ENCODE data around the gene ZNF831.

ZNF831 gene

GRCh38 chr20:59163631-59164530, at the start of gene ZNF831:
ZNF831 (plus strand) TSS chr20:59163821; CDS start chr20:59191020, 27,199 bp downstream.
- no peak for DNase-seq (ENCODE audit: low spot score)

GRCh38 chr20:59117526-59117925, 46.1 kb upstream of the ZNF831 start:
- no peak for DNase-seq (ENCODE audit: low spot score)

GRCh38 chr20:59118855-59119254, 44.8 kb upstream of the ZNF831 start:
- DNase-seq (ENCODE audit: low spot score), result no peak

- no peak for DNase-seq (ENCODE audit: low spot score)
Observed at GRCh38 chr20:59120491-59120890, 43.1 kb upstream of the ZNF831 start.

- no peak for DNase-seq (ENCODE audit: low spot score)
Observed at GRCh38 chr20:59120919-59121318, 42.7 kb upstream of the ZNF831 start.

- no peak for DNase-seq (ENCODE audit: low spot score)
Observed at GRCh38 chr20:59121714-59122565, 41.7 kb upstream of the ZNF831 start.

GRCh38 chr20:59122566-59122919, 41.1 kb upstream of the ZNF831 start:
- DNase-seq (ENCODE audit: low spot score), result no peak

DNA sequence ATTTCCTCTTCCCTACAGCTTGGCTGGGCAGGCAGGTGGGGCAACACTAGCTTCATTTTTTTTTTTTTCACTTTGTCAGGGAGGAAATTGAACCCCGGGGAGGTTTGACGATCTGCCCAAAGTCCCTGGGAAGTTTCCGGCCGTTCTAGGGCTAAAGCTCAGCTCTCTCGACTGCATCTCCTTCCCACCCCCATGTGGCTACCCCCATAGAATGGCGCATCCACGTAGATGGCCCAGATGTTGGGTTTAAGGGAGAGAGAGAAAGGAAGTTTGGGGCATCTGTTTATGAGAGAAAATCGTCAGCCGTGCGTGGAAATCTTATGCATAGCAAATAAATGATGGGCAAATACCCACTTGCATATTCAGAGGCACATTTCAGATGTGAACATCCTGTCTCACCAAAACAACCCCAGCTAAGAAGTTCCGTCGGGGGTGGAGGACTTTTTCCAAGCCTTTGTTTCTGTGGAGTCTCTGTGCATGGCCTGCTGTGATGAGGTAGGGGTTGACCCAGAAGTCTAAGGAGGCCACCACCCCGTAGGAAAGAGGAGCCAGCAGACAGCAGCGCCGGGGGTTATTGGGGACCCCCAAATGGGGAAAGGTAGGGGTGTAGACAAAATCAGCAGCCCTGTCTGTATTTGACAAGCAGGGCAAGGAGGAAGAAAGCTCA, 40.5 kb upstream of the ZNF831 start:
- DNase-seq (ENCODE audit: low spot score), result no peak

DNA sequence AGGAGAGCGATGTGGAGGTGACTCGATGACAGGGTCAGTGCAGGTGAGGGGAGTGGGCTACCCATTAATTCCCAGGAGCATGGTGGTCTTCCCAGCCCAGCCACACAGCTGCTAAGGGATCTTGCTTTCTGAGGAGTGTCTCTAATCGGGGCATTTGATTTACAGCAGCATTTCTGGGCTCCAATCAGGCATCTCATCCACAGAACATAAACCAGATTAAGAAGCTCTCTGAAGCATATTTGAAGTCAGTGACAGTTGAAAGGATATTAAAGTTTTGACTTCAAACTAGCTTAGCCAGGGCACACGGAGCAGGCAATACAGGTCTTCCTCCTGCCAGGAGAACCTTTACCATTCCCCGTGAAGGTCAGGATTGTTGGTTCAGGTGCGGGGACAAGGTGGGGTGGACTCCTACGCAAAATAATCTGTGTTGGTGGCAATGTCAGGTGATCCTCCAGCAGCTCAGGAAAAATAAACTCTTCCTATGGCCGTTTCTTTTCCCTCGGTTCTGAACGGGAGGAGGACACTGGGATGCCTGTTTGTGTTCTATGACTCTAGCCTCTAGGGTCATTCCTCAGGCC, 39.9 kb upstream of the ZNF831 start:
- DNase-seq (ENCODE audit: low spot score), result no peak

DNA sequence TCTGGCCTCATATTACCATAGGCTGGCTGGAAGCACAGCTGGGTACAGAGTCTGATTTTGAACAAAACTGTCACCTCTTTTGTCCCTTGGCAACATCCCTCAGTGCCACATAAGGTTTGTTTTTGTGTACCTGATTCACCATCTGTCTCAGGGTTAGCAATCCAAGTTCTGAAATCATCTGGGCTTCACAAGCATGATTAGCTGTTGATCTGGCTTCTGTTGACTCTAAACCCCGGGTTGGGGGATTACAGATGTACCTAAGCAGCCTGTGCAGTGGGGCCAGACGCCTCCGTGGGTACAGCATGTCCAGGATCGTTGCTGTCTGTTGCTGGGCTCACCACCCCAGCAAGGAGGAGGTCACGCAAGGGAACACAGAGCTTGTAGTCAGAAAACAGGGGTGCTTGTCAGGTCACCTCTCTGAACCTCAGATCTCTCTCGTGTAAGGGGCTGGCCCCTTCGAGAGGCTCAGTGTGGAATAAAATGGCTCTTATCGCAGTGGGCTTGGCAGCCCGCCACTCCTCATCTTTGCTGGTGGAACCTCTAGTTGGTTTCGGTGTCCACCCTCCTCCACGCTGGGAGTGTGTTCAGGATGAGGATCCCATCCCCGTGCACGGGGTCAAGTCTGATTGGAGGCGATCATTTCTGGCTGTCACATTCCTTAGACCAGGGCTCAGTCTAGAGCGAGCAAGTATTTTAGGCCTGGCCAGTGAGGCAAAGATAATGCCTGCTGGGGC, 39.2 kb upstream of the ZNF831 start:
- no peak for DNase-seq (ENCODE audit: low spot score)

- DNase-seq (ENCODE audit: low spot score), result no peak
Observed at GRCh38 chr20:59125332-59125731, 38.3 kb upstream of the ZNF831 start.

DNA sequence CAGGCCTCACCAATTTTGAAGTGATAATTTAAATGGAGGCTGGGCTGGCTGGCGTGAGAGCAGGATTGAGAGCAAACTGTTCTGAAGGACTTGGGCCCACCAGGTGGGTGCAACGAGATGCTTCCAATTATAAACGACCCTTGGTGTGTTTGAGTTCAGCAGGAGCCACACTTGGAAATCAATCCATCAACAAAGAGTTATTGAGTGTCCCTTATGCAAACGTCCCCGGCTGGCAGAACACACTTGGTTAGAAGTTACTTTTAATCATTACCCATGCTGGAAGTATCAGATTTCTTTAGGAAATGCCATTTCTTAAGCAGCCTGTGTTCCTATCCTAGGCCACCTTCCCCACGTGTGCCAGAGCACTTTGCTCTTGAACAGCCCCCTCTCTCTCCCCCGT, 37.8 kb upstream of the ZNF831 start:
- no peak for DNase-seq (ENCODE audit: low spot score)

- no peak for DNase-seq (ENCODE audit: low spot score)
Observed at GRCh38 chr20:59127839-59128238, 35.8 kb upstream of the ZNF831 start.

GRCh38 chr20:59131551-59132285, 31.9 kb upstream of the ZNF831 start:
- no peak for DNase-seq (ENCODE audit: low spot score)

DNA sequence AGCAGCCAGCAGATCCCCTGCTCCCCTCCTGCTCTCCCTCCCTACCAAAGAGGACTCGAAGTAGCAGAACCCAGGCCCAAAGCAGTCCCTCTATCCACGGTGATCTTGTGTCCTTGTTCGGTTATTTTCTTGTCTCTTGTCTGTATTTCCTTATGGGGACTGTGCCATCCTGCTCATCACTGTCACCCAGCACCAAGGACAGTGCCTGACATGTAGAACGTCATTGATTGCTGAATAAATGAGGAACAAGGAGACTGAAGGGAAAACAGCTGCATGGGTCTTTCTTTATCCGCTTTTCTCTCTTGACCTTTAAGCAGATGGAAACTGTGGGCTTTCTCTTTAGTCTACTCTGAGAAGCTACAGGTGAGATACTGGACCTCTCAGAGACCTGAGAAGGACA, 29.4 kb upstream of the ZNF831 start:
- DNase-seq (ENCODE audit: low spot score), result no peak

DNA sequence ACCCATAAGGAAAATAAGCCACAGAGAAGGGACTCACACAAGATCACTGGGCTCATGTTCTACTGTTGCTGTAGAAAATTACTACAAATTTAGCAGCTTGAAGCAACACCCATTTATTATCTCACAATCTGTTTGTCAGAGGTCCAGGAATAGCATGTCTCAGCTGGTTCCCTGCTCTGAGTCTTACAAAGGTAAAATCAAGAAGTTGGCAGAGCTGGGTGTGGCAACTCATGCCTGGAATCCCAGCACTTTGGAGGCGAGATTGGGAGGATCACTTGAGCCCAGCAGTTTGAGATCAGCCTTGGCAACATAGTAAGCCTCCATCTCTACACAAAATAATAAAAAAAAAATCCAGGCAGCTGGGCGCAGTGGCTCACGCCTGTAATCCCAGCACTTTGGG, 28.5 kb upstream of the ZNF831 start:
- no peak for DNase-seq (ENCODE audit: low spot score)

DNA sequence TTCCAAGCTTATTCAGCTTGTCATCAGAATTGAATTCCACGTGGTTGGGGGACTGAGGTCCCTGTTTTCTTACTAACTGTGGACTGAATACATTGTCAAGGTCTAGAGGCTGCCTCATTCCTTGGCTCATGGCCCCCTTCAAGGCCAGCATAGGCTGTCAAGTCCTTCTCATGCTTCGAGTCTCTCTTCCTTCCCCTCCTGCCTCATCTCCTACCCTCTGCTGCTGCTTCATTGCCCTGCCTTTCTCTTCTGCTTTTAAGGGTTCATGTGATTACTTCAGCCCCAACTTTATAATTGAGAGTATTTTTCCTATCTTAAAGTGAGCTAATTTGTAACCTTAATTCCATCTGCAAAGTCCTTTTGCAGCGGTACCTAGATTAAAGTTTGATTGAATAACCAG, 27.6 kb upstream of the ZNF831 start:
- no peak for DNase-seq (ENCODE audit: low spot score)

- no peak for DNase-seq (ENCODE audit: low spot score)
Observed at GRCh38 chr20:59137532-59137931, 26.1 kb upstream of the ZNF831 start.

DNA sequence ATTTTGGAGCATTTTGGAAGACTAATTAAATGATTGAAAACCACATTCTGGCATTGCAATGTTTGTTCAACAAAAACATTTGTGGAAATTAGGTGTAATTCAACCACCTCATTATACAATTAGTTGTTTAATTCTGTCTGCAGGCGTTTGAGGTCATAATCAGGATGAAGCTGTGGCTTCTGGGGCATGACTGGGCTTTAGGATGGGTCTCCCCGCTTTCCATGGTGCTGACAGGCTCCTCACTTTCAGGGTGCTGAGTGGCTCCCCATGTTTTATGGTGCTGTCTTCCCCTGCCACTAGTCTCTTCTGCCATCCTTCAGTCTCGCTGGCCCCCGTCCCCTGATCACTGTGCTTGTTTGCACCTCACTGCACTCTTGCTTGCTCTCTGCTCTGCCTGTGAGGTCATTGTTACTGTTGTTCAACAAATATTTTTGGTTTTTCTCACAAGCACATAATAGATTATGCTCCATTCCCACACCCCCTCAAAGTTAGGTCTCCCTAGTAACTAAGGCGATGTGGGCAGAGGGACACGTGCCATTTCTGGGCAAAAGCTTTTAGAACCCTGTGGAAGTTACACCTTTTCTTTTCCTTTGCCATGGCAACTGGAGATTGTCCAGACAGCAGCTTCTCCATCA, 25.4 kb upstream of the ZNF831 start:
- peak; percentile 17 for DNase-seq (ENCODE audit: low spot score)

DNA sequence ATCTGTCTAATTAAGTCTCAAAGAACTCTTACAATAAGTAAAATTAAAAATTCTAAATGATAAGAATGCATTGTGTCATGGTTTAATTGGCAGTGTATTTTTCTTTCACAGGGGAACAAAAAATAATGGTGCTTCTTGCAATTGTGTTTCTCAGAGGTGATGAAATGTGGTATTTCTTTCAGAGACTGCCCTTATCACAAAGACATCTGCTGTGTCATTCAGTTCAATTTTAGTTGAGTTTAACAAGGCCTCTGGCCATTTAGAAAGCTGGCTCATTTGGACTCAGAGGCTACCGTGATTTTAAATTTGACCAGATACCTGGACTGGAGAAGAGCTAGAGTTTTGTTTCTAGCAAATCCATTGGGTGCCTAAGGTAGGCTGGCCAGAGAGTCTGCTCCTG, 23.6 kb upstream of the ZNF831 start:
- DNase-seq (ENCODE audit: low spot score), result no peak
